HepG2 (cell line): Measurements from ENCODE around the gene SLC2A4. TPM values are rescaled to one million over a fixed set of nuclear protein-coding genes. Genes with fewer than 3 reads are reported as not detected.

ENCODE experiments used
- GTF2F1 ChIP-seq: fragments of 150-350 bp; IDR thresholded peaks from 2 replicates; pipeline ENCODE4 v1.6.1; 2014; ENCODE audit warnings: low read length
- NFE2 ChIP-seq: sonication (generic); formaldehyde crosslinking; IDR thresholded peaks from 2 replicates; pipeline ENCODE4 v1.4.0; 2020; ENCODE audit warnings: missing genetic modification reagents
- SATB2 ChIP-seq: sonication (generic); formaldehyde crosslinking; IDR thresholded peaks from 2 replicates; pipeline ENCODE4 v1.5.0; 2020; ENCODE audit warnings: missing genetic modification reagents
- ZNF367 ChIP-seq: sonication (generic); formaldehyde crosslinking; IDR thresholded peaks from 2 replicates; pipeline ENCODE4 v1.4.0; 2020; ENCODE audit warnings: missing genetic modification reagents, borderline replicate concordance
- ZNF432 ChIP-seq: sonication (generic); formaldehyde crosslinking; IDR thresholded peaks from 2 replicates; pipeline ENCODE4 v1.5.0; 2020; ENCODE audit warnings: missing genetic modification reagents, mild to moderate bottlenecking, borderline replicate concordance
- ZNF446 ChIP-seq: sonication (generic); formaldehyde crosslinking; IDR thresholded peaks from 2 replicates; pipeline ENCODE4 v1.5.0; 2020; ENCODE audit warnings: mild to moderate bottlenecking, missing genetic modification reagents
- ZNF503 ChIP-seq: sonication (generic); formaldehyde crosslinking; IDR thresholded peaks from 2 replicates; pipeline ENCODE4 v1.4.0; 2020; ENCODE audit warnings: missing genetic modification reagents
- polyA plus RNA-seq, 8 experiments: library from polyadenylated mRNA; depleted of rRNA in 3 of 8; stranded (reverse) in 7 of 8; unstranded in 1 of 8; fragments of >200 nt; fragmentation: Illumina TruSeq in 4 of 8; extraction: Trizol in 4 of 8; gene quantifications; 2 replicates each; pipeline versions ENCODE4 v1.2.1 to v1.2.3, GENCODE V29; 2011 to 2016; ENCODE audit warnings: low read depth in 4 of 8, missing spikeins in 1 of 8, mixed read lengths in 1 of 8; ENCODE audit not compliant: insufficient read depth in 1 of 8
- total RNA-seq, 5 experiments: library from RNA; depleted of rRNA; stranded (reverse); fragments of >200 nt; fragmentation: Illumina TruSeq; extraction: Trizol; gene quantifications; 2 replicates each; pipeline ENCODE4 v1.2.3, GENCODE V29; 2016; ENCODE audit warnings: low read depth in 1 of 5
- TF ChIP-seq, protein P1 (sequence below): sonication (generic); formaldehyde crosslinking; IDR thresholded peaks from 2 replicates; pipeline ENCODE4 v1.5.1; 2020; ENCODE audit warnings: mild to moderate bottlenecking, missing genetic modification reagents, borderline replicate concordance
- TF ChIP-seq, protein P2 (sequence below): sonication (generic); formaldehyde crosslinking; IDR thresholded peaks from 2 replicates; pipeline ENCODE4 v1.5.0; 2020; ENCODE audit warnings: mild to moderate bottlenecking, missing genetic modification reagents, borderline replicate concordance
- TF ChIP-seq, protein P3 (sequence below): sonication (generic); formaldehyde crosslinking; IDR thresholded peaks from 2 replicates; pipeline ENCODE4 v1.4.0; 2020; ENCODE audit warnings: missing genetic modification reagents
- TF ChIP-seq, protein P4 (sequence below): sonication (generic); formaldehyde crosslinking; IDR thresholded peaks from 2 replicates; pipeline ENCODE4 v1.4.0; 2020; ENCODE audit warnings: missing genetic modification reagents, borderline replicate concordance
- TF ChIP-seq, protein P5 (sequence below): sonication (generic); formaldehyde crosslinking; IDR thresholded peaks from 2 replicates; pipeline ENCODE4 v1.4.0; 2020; ENCODE audit warnings: mild to moderate bottlenecking, missing genetic modification reagents

SLC2A4 gene
- total and polyA plus RNA-seq, 2 of the 13 experiments (the other 11 are each of a cell fraction or from before 2014, with no cell fraction given), result 4.9 to 5.8 TPM

DNA sequence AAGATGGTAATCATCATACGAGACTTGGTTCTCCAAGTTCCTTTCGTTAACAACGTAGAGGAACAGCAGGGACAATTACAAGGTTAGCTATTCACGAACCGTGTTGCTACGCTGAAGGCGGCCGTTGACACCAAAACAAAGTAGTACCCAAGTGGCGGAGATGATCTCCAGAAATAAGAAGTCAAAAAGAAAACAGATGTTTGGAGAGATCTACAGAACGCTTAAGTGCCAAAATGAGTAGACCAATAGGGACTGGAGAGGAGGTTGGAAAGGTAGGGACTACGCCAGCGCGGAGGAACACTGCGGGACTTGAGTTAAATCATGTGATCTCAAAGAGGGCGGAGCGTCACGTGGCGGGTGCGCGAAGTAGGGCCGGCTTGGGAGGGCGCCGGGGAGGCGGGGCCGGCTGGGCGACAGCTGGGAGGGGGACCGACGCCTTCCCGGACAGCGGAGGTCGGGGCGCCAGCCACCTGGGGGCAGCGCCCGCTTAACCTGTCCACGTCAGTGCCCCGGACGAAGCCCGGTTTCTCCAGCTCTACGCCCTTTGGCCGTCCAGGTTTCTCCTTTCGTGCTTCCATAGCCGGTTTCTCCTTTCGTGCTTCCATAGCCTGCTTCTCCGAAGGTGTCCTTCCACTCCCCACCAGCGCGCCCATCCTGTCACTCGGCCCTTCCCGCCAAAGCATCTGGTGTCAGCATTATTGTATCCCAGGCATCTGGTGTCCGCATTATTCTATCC, 38.6 kb upstream of the SLC2A4 start (continued):
- TF ChIP-seq, protein P1, sequence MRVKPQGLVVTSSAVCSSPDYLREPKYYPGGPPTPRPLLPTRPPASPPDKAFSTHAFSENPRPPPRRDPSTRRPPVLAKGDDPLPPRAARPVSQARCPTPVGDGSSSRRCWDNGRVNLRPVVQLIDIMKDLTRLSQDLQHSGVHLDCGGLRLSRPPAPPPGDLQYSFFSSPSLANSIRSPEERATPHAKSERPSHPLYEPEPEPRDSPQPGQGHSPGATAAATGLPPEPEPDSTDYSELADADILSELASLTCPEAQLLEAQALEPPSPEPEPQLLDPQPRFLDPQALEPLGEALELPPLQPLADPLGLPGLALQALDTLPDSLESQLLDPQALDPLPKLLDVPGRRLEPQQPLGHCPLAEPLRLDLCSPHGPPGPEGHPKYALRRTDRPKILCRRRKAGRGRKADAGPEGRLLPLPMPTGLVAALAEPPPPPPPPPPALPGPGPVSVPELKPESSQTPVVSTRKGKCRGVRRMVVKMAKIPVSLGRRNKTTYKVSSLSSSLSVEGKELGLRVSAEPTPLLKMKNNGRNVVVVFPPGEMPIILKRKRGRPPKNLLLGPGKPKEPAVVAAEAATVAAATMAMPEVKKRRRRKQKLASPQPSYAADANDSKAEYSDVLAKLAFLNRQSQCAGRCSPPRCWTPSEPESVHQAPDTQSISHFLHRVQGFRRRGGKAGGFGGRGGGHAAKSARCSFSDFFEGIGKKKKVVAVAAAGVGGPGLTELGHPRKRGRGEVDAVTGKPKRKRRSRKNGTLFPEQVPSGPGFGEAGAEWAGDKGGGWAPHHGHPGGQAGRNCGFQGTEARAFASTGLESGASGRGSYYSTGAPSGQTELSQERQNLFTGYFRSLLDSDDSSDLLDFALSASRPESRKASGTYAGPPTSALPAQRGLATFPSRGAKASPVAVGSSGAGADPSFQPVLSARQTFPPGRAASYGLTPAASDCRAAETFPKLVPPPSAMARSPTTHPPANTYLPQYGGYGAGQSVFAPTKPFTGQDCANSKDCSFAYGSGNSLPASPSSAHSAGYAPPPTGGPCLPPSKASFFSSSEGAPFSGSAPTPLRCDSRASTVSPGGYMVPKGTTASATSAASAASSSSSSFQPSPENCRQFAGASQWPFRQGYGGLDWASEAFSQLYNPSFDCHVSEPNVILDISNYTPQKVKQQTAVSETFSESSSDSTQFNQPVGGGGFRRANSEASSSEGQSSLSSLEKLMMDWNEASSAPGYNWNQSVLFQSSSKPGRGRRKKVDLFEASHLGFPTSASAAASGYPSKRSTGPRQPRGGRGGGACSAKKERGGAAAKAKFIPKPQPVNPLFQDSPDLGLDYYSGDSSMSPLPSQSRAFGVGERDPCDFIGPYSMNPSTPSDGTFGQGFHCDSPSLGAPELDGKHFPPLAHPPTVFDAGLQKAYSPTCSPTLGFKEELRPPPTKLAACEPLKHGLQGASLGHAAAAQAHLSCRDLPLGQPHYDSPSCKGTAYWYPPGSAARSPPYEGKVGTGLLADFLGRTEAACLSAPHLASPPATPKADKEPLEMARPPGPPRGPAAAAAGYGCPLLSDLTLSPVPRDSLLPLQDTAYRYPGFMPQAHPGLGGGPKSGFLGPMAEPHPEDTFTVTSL (CRISPR knock-in tag), result no peak
- TF ChIP-seq, protein P2, sequence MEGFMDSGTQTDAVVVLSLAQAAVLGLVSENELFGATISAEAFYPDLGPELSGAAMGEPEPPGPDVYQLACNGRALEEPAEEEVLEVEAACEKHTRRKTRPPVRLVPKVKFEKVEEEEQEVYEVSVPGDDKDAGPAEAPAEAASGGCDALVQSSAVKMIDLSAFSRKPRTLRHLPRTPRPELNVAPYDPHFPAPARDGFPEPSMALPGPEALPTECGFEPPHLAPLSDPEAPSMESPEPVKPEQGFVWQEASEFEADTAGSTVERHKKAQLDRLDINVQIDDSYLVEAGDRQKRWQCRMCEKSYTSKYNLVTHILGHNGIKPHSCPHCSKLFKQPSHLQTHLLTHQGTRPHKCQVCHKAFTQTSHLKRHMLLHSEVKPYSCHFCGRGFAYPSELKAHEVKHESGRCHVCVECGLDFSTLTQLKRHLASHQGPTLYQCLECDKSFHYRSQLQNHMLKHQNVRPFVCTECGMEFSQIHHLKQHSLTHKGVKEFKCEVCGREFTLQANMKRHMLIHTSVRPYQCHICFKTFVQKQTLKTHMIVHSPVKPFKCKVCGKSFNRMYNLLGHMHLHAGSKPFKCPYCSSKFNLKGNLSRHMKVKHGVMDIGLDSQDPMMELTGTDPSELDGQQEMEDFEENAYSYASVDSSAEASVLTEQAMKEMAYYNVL (CRISPR knock-in tag), result no peak
- TF ChIP-seq ZNF503 (CRISPR knock-in tag) (peak; percentile 61; the same call in 1 of the 2 replicates), NFE2 (CRISPR knock-in tag) (no peak), GTF2F1 (0 out of 2 replicates have a peak, but pooled peaks have one; percentile 16), ZNF432 (CRISPR knock-in tag) (no peak), SATB2 (CRISPR knock-in tag) (no peak), ZNF367 (CRISPR knock-in tag) (no peak), ZNF446 (CRISPR knock-in tag) (no peak)
- TF ChIP-seq, protein P3, sequence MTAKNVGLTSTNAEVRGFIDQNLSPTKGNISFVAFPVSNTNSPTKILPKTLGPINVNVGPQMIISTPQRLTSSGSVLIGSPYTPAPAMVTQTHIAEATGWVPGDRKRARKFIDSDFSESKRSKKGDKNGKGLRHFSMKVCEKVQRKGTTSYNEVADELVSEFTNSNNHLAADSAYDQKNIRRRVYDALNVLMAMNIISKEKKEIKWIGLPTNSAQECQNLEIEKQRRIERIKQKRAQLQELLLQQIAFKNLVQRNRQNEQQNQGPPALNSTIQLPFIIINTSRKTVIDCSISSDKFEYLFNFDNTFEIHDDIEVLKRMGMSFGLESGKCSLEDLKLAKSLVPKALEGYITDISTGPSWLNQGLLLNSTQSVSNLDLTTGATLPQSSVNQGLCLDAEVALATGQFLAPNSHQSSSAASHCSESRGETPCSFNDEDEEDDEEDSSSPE (CRISPR knock-in tag), result peak; percentile 84
- TF ChIP-seq, protein P4, sequence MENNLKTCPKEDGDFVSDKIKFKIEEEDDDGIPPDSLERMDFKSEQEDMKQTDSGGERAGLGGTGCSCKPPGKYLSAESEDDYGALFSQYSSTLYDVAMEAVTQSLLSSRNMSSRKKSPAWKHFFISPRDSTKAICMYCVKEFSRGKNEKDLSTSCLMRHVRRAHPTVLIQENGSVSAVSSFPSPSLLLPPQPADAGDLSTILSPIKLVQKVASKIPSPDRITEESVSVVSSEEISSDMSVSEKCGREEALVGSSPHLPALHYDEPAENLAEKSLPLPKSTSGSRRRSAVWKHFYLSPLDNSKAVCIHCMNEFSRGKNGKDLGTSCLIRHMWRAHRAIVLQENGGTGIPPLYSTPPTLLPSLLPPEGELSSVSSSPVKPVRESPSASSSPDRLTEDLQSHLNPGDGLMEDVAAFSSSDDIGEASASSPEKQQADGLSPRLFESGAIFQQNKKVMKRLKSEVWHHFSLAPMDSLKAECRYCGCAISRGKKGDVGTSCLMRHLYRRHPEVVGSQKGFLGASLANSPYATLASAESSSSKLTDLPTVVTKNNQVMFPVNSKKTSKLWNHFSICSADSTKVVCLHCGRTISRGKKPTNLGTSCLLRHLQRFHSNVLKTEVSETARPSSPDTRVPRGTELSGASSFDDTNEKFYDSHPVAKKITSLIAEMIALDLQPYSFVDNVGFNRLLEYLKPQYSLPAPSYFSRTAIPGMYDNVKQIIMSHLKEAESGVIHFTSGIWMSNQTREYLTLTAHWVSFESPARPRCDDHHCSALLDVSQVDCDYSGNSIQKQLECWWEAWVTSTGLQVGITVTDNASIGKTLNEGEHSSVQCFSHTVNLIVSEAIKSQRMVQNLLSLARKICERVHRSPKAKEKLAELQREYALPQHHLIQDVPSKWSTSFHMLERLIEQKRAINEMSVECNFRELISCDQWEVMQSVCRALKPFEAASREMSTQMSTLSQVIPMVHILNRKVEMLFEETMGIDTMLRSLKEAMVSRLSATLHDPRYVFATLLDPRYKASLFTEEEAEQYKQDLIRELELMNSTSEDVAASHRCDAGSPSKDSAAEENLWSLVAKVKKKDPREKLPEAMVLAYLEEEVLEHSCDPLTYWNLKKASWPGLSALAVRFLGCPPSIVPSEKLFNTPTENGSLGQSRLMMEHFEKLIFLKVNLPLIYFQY (CRISPR knock-in tag), result peak; percentile 69; the same call in 1 of the 2 replicates
- TF ChIP-seq, protein P5, sequence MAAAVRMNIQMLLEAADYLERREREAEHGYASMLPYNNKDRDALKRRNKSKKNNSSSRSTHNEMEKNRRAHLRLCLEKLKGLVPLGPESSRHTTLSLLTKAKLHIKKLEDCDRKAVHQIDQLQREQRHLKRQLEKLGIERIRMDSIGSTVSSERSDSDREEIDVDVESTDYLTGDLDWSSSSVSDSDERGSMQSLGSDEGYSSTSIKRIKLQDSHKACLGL (CRISPR knock-in tag), result no peak
